GM23338 (cell line): ENCODE data around the gene ADAMTSL5. TPM values are rescaled to one million over a fixed set of nuclear protein-coding genes. Genes with fewer than 3 reads are reported as not detected.

Source experiments
- ATAC-seq: fragments of 200-7000 bp; cut with Tn5 transposase; 3 replicates; pipeline ENCODE4 v1.9.1; 2020
- DNase-seq: peaks from one replicate; pipeline ENCODE4 v3.0.0-alpha.2; 2015; ENCODE audit warnings: low spot score
- H2AFZ ChIP-seq: fragments of 200-600 bp; sonication (generic); 2 replicates; pipeline ENCODE4 v1.8.0; 2016; ENCODE audit warnings: antibody characterized with exemption, mild to moderate bottlenecking, moderate library complexity
- H3F3A ChIP-seq: fragments of 200-600 bp; sonication (generic); replicated peaks from 2 replicates; pipeline ENCODE4 v1.8.0; 2017; ENCODE audit warnings: antibody characterized with exemption, mixed run types, low read depth
- H3K27ac ChIP-seq: fragments of 200-600 bp; sonication (generic); 2 replicates; pipeline ENCODE4 v1.6.1; 2016; ENCODE audit warnings: low read depth
- H3K27me3 ChIP-seq: fragments of 200-600 bp; sonication (generic); 2 replicates; pipeline ENCODE4 v1.8.0; 2016; ENCODE audit warnings: mild to moderate bottlenecking, mixed run types, moderate library complexity; ENCODE audit not compliant: insufficient read depth
- H3K36me3 ChIP-seq: fragments of 200-600 bp; sonication (generic); 2 replicates; pipeline ENCODE4 v1.8.0; 2016; ENCODE audit warnings: mild to moderate bottlenecking; ENCODE audit not compliant: insufficient read depth
- H3K4me1 ChIP-seq: fragments of 200-600 bp; sonication (generic); 2 replicates; pipeline ENCODE4 v1.8.0; 2016; ENCODE audit warnings: mild to moderate bottlenecking, moderate library complexity; ENCODE audit not compliant: insufficient read depth
- H3K4me2 ChIP-seq: fragments of 200-600 bp; sonication (generic); 2 replicates; pipeline ENCODE4 v1.7.1; 2017; ENCODE audit warnings: mixed run types
- H3K4me3 ChIP-seq: fragments of 200-600 bp; sonication (generic); 2 replicates; pipeline ENCODE4 v1.6.1; 2016; ENCODE audit warnings: mixed run types
- H3K79me2 ChIP-seq: fragments of 200-600 bp; sonication (generic); replicated peaks from 2 replicates; pipeline ENCODE4 v1.8.0; 2017; ENCODE audit warnings: mild to moderate bottlenecking; ENCODE audit not compliant: insufficient read depth
- H3K9me2 ChIP-seq: fragments of 200-600 bp; sonication (generic); 2 replicates; pipeline ENCODE4 v1.8.0; 2017; ENCODE audit not compliant: insufficient read depth
- H4K20me1 ChIP-seq: fragments of 200-600 bp; sonication (generic); replicated peaks from 2 replicates; pipeline ENCODE4 v1.8.0; 2017; ENCODE audit warnings: mild to moderate bottlenecking; ENCODE audit not compliant: insufficient read depth
- H3K27ac Mint-ChIP-seq: 2 replicates; pipeline ENCODE4 v1.8.0; 2020; ENCODE audit warnings: inconsistent platforms, mild to moderate bottlenecking, moderate library complexity, mixed read lengths
- H3K27me3 Mint-ChIP-seq: 3 replicates; pipeline ENCODE4 v1.8.0; 2022; ENCODE audit warnings: low read depth, mild to moderate bottlenecking, moderate library complexity, mixed read lengths, inconsistent platforms; ENCODE audit not compliant: insufficient read depth, poor library complexity
- H3K36me3 Mint-ChIP-seq: 3 replicates; pipeline ENCODE4 v1.8.0; 2021; ENCODE audit warnings: low read depth, mild to moderate bottlenecking, inconsistent platforms, moderate library complexity, mixed read lengths
- H3K4me1 Mint-ChIP-seq: 3 replicates; pipeline ENCODE4 v1.8.0; 2020; ENCODE audit warnings: mild to moderate bottlenecking, inconsistent platforms, mixed read lengths
- H3K4me3 Mint-ChIP-seq: 3 replicates; pipeline ENCODE4 v1.8.0; 2021; ENCODE audit warnings: moderate library complexity, mild to moderate bottlenecking, inconsistent platforms, mixed read lengths
- H3K9me3 Mint-ChIP-seq: 3 replicates; pipeline ENCODE4 v1.8.0; 2020; ENCODE audit warnings: moderate library complexity, mild to moderate bottlenecking, inconsistent platforms, mixed read lengths
- EZH2 ChIP-seq: fragments of 200-600 bp; sonication (generic); IDR thresholded peaks from one replicate; pipeline ENCODE4 v1.8.0; 2017; ENCODE audit warnings: antibody characterized with exemption, mild to moderate bottlenecking, low read depth; ENCODE audit not compliant: unreplicated experiment
- EZH2phosphoT487 ChIP-seq: fragments of 200-600 bp; sonication (generic); IDR thresholded peaks from one replicate; pipeline ENCODE4 v1.8.1; 2018; ENCODE audit warnings: antibody characterized with exemption; ENCODE audit not compliant: unreplicated experiment
- JUNB ChIP-seq: IDR thresholded peaks from one replicate; pipeline ENCODE4 v1.6.1; 2016; ENCODE audit warnings: antibody characterized with exemption; ENCODE audit not compliant: unreplicated experiment
- POLR2AphosphoS5 ChIP-seq: IDR thresholded peaks from 2 replicates; pipeline ENCODE4 v1.6.1; 2016; ENCODE audit warnings: antibody characterized with exemption, low read depth
- REST ChIP-seq: IDR thresholded peaks from one replicate; pipeline ENCODE4 v1.6.1; 2018; ENCODE audit warnings: antibody characterized with exemption; ENCODE audit not compliant: unreplicated experiment
- polyA plus RNA-seq: library from polyadenylated mRNA; unstranded; fragments of >200 nt; fragmentation: Nextera tagmentation; extraction: Ambion mirVana; gene quantifications from 2 replicates; pipeline ENCODE4 v1.2.1, GENCODE V29; 2016
- total RNA-seq: library from RNA; depleted of rRNA; stranded (reverse); fragments of >200 nt; shearing (Covaris generic); gene quantifications from 2 replicates; pipeline ENCODE4 v1.2.3, GENCODE V29; 2014

ADAMTSL5 gene
- total and polyA plus RNA-seq, 2 experiments from 2014 or later = 0.10 to 0.97 TPM

DNA sequence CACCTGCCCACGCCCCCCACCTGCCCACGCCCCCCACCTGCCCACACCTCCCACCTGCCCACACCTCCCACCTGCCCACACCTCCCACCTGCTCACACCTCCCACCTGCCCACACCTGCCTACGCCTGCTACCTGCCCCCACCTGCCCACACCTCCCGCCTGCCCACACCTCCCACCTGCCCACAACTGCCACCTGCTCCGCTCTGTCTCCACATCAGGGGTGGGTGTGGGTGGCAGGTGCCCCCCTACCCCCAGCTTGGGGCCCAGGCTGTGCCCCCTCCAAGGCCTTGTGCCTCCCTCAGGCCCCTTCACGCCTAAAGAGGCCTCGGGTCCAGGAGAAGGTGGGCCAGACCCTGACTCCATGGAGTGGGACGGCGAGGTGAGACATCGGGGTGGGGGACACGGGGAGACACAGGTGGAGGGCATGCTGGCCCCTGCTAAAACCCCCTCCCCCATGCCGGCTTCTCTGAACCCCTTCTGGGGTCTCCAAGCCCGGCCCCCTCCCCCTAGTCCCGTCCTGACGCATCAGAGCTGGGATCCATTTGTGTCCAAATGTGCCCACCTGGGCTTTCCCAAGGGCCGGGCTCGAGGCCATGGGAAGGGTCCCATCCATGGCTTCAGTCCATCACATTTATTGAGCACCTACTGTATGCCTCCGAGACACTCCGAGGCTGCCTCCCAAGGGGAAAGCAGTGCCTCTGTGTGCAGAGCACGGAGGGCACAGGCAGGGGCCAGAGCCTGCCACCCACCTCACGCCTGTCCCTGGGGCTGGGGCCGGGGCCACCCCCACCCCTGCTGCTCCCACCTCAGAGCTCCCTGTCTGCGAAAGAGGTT, 16.0 kb upstream of the ADAMTSL5 start (continued):
- no peak for TF ChIP-seq REST
- no peak for TF ChIP-seq POLR2AphosphoS5

GRCh38 chr19:1527650-1528309, 15.0 kb upstream of the ADAMTSL5 start:
- peaks cover 22% of the 10 kb centered on the region for H3K27me3 ChIP-seq
- no peaks in the 10 kb centered on the region for H3K4me1 ChIP-seq
- H2AFZ ChIP-seq = no peak overlapping the region
- peaks cover 6% of the 10 kb centered on the region; the same call in 2 of the 3 replicates for H3K4me1 Mint-ChIP-seq
- H3K27me3 Mint-ChIP-seq = peaks cover 34% of the 10 kb centered on the region
- no peaks in the 10 kb centered on the region for H3K9me2 ChIP-seq
- DNase-seq (no peak), ATAC-seq (no peak)
- H3K79me2 ChIP-seq = no peaks in the 10 kb centered on the region
- H3K36me3 ChIP-seq = no peaks in the 10 kb centered on the region
- H3K4me2 ChIP-seq = no peak overlapping the region
- no peak overlapping the region for H3K27ac ChIP-seq
- no peak overlapping the region for H3K4me3 ChIP-seq
- TF ChIP-seq JUNB (no peak), EZH2phosphoT487 (no peak), REST (no peak), EZH2 (no peak)
- H3K4me3 Mint-ChIP-seq = no peak overlapping the region
- no peaks in the 10 kb centered on the region for H4K20me1 ChIP-seq
- H3K27ac Mint-ChIP-seq = no peak overlapping the region
- peaks cover 4% of the 10 kb centered on the region; the same call in 1 of the 3 replicates for H3K36me3 Mint-ChIP-seq
- peaks cover 3% of the 10 kb centered on the region; the same call in 1 of the 3 replicates for H3K9me3 Mint-ChIP-seq
- 0 out of 2 replicates have a peak, but pooled peaks cover 4% of the 10 kb centered on the region for H3F3A ChIP-seq
